GM18519 (cell line): ENCODE data around the gene SYT12.

Experiments used
- ATAC-seq: cut with Tn5 transposase; IDR thresholded peaks from one replicate; pipeline ENCODE4 v1.9.1; 2021; ENCODE audit warnings: mild to moderate bottlenecking, moderate library complexity; ENCODE audit not compliant: unreplicated experiment, low FRiP score

Gene SYT12

GRCh38 chr11:67027483-67027930, 4.6 kb downstream of the SYT12 start:
- no peak for ATAC-seq

- no peak for ATAC-seq
These were observed 5.1 kb downstream of the SYT12 start for GRCh38 chr11:67027943-67028542.

GRCh38 chr11:67029146-67029545, 6.2 kb downstream of the SYT12 start:
- ATAC-seq = no peak

GRCh38 chr11:67030976-67031375, 8.0 kb downstream of the SYT12 start:
- no peak for ATAC-seq

GRCh38 chr11:67031791-67032561, 9.0 kb downstream of the SYT12 start:
- no peak for ATAC-seq

- no peak for ATAC-seq
These were observed 10.1 kb downstream of the SYT12 start for GRCh38 chr11:67032830-67033551.

- no peak for ATAC-seq
These were observed 10.8 kb downstream of the SYT12 start for GRCh38 chr11:67033661-67034166.

GRCh38 chr11:67034350-67034749, 11.4 kb downstream of the SYT12 start:
- no peak for ATAC-seq

GRCh38 chr11:67040147-67040546, 17.2 kb downstream of the SYT12 start:
- ATAC-seq = no peak

- no peak for ATAC-seq
These were observed 18.7 kb downstream of the SYT12 start for GRCh38 chr11:67041602-67042001.

GRCh38 chr11:67043572-67044349, 20.8 kb downstream of the SYT12 start:
- no peak for ATAC-seq

GRCh38 chr11:67044496-67044895, 21.6 kb downstream of the SYT12 start:
- no peak for ATAC-seq

GRCh38 chr11:67045314-67045713, 22.4 kb downstream of the SYT12 start:
- ATAC-seq = no peak

GRCh38 chr11:67048515-67049130, 25.7 kb downstream of the SYT12 start:
- no peak for ATAC-seq

GRCh38 chr11:67050139-67050538, 27.2 kb downstream of the SYT12 start:
- no peak for ATAC-seq

GRCh38 chr11:67051180-67051893, 28.4 kb downstream of the SYT12 start:
- ATAC-seq = no peak

- ATAC-seq = no peak
These were observed 29.1 kb downstream of the SYT12 start for GRCh38 chr11:67051945-67052488.

- ATAC-seq = no peak
These were observed 30.0 kb downstream of the SYT12 start for GRCh38 chr11:67052891-67053290.

GRCh38 chr11:67053896-67054329, 31.0 kb downstream of the SYT12 start:
- ATAC-seq = no peak
